Measurements from ENCODE around the gene SLC8A1. TPM values are rescaled to one million over a fixed set of nuclear protein-coding genes. Genes with fewer than 3 reads are reported as not detected.

Gene SLC8A1
- total RNA-seq, 6 donors from 2014 or later, result 21.8 to 58.6 (median 25.3) TPM

GRCh38 chr2:40286721-40287120, 165.2 kb downstream of the SLC8A1 start:
- DNase-seq (no peak), ATAC-seq (ENCODE audit: low FRiP score in 2 of 2) (no peak)
- Histone ChIP-seq H3K27ac (no peak overlapping the region), H3K36me3 (no peaks in the 10 kb centered on the region), H3K9me3 (no peaks in the 10 kb centered on the region), H3K4me1 (no peaks in the 10 kb centered on the region), H3K4me3 (no peak overlapping the region), H3K27me3 (no peaks in the 10 kb centered on the region)
- TF ChIP-seq CTCF (IDR thresholded peaks at IDR 0.05), result no peak
- TF ChIP-seq POLR2AphosphoS5 (IDR thresholded peaks at IDR 0.05), result no peak
- no peak for TF ChIP-seq POLR2A (IDR thresholded peaks at IDR 0.05)
- TF ChIP-seq EP300 (IDR thresholded peaks at IDR 0.05), result no peak
- WGBS, 2 donors, result 59 to 77% methylated on average over 3 of the region's 3 CpGs

DNA sequence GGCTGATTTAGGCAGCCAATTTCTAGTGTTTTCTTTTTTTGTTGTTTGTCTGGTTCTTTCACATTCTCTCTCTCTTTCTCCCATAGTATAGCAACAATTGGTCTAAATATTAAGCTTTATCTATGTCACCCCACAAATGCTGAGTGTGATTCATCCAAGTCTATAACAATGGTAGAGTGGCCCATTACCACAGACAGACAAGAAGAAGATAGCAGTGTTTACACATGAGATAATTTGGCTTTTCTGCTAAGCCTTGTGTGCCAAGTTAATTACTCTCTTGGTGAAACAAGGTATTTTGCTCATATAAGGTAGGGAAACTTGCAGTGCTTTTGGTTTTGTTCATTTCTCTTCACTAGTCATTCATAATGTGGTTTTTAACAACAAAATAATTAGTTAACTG, 166.5 kb downstream of the SLC8A1 start:
- no peaks in the 10 kb centered on the region for H3K27me3 ChIP-seq
- no peak for ATAC-seq (ENCODE audit: low FRiP score in 2 of 2)
- no peaks in the 10 kb centered on the region for H3K36me3 ChIP-seq
- H3K4me1 ChIP-seq, result peaks cover 0 to 2% (median 0%) of the 10 kb centered on the region in 4 donors
- H3K27ac ChIP-seq, result no peak overlapping the region
- no peak for DNase-seq
- no peak overlapping the region for H3K4me3 ChIP-seq
- TF ChIP-seq EP300 (IDR thresholded peaks at IDR 0.05) (no peak), CTCF (IDR thresholded peaks at IDR 0.05) (no peak), POLR2A (IDR thresholded peaks at IDR 0.05) (no peak), POLR2AphosphoS5 (IDR thresholded peaks at IDR 0.05) (no peak)
- no peaks in the 10 kb centered on the region for H3K9me3 ChIP-seq

GRCh38 chr2:40284797-40285196, 167.1 kb downstream of the SLC8A1 start:
- Histone ChIP-seq H3K9me3 (no peaks in the 10 kb centered on the region), H3K36me3 (no peaks in the 10 kb centered on the region), H3K4me1 (peaks cover 0 to 4% (median 0%) of the 10 kb centered on the region in 4 donors), H3K27ac (no peak overlapping the region), H3K4me3 (no peak overlapping the region), H3K27me3 (no peaks in the 10 kb centered on the region)
- no peak for TF ChIP-seq POLR2A (IDR thresholded peaks at IDR 0.05)
- TF ChIP-seq EP300 (IDR thresholded peaks at IDR 0.05), result no peak
- no peak for TF ChIP-seq CTCF (IDR thresholded peaks at IDR 0.05)
- TF ChIP-seq POLR2AphosphoS5 (IDR thresholded peaks at IDR 0.05), result no peak
- ATAC-seq (ENCODE audit: low FRiP score in 2 of 2) (no peak), DNase-seq (no peak)
- WGBS, 2 donors, result 82 to 95% methylated on average over 1 of the region's 1 CpG

DNA sequence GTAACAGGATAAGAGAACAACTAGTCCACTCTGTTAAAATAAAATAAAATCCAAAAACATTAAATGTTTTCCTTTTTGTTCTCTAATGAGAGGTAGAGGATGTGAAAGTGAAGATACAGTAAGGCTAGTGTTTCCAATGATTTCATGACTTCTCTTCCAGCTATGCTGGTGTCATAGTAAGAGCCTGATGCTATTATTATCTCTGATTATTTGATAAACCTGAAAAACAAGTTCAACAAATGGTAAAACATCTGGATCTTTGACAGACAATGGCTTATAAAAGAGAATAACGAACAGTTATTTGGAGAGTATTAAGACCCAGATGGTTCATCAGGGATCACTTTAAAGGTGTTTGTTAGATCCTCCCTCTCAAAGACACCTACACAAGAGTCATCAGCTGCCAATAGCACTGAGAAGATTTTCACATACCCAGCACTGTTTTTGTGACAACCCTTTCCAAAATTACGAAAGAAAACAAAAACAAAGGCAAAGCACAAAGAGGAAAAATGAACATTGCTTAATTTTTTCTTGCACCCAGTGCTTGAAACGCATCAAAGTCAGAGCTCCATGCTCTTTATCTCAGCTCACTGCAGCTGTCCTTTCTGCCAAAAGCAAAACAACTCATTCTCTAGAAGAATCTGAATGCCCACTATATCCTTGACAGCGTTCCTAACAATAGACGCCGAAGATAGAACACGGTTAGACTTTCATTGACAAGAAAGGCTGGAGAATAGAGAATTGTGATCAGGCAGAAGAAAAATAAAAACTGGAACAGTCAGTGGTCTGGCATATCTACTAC, 168.6 kb downstream of the SLC8A1 start:
- DNase-seq, result no peak

More for the DNA sequence above, 168.6 kb downstream of the SLC8A1 start:
- Histone ChIP-seq H3K27me3 (no peaks in the 10 kb centered on the region), H3K36me3 (no peaks in the 10 kb centered on the region), H3K4me3 (no peak overlapping the region), H3K4me1 (peaks cover 0 to 4% (median 0%) of the 10 kb centered on the region in 4 donors), H3K9me3 (no peaks in the 10 kb centered on the region), H3K27ac (no peak overlapping the region)
- TF ChIP-seq EP300 (IDR thresholded peaks at IDR 0.05), result no peak
- no peak for TF ChIP-seq POLR2AphosphoS5 (IDR thresholded peaks at IDR 0.05)
- TF ChIP-seq POLR2A (IDR thresholded peaks at IDR 0.05), result no peak
- no peak for TF ChIP-seq CTCF (IDR thresholded peaks at IDR 0.05)
- whole genome bisulfite sequencing, 2 donors, result 69 to 78% methylated on average over 7 of the region's 7 CpGs
- ATAC-seq (ENCODE audit: low FRiP score in 2 of 2), result no peak

All from upper lobe of left lung (tissue), 6 donors.